H1 (cell line): ENCODE data around the gene CYP27B1.

Experiments used
- CREB1 ChIP-seq: IDR thresholded peaks from 2 replicates; pipeline ENCODE4 v1.6.1; 2012; ENCODE audit warnings: inconsistent platforms
- EZH2 ChIP-seq: fragments of 200-600 bp; sonication (generic); IDR thresholded peaks from 2 replicates; pipeline ENCODE4 v1.7.1; 2012; ENCODE audit warnings: low read depth, mild to moderate bottlenecking, moderate library complexity, low read length, inconsistent platforms; ENCODE audit not compliant: severe bottlenecking
- GTF2F1 ChIP-seq: IDR thresholded peaks from 2 replicates; pipeline ENCODE4 v1.6.1; 2012; ENCODE audit warnings: low read depth, low read length, improper control_type of control experiment, borderline replicate concordance
- JUN ChIP-seq: IDR thresholded peaks from 2 replicates; pipeline ENCODE4 v1.6.1; 2011; ENCODE audit warnings: low read depth, mild to moderate bottlenecking, improper control_type of control experiment, low read length
- KDM5A ChIP-seq: fragments of 200-600 bp; IDR thresholded peaks from 2 replicates; pipeline ENCODE4 v1.7.1; 2012; ENCODE audit warnings: mild to moderate bottlenecking, low read length, inconsistent platforms, mixed read lengths
- POLR2A ChIP-seq, 2 experiments: IDR thresholded peaks; 1 replicate in 1 of 2; 2 replicates in 1 of 2; pipeline ENCODE4 v1.6.1; 2011; ENCODE audit warnings: low read depth in 2 of 2, low read length in 2 of 2, mild to moderate bottlenecking in 2 of 2; ENCODE audit errors: control extremely low read depth in 1 of 2
- RAD21 ChIP-seq, 2 experiments: IDR thresholded peaks in 1 of 2; conservative IDR thresholded peaks in 1 of 2; 2 replicates each; pipeline ENCODE4 v1.6.1; 2011; ENCODE audit warnings: low read depth in 2 of 2, low read length in 2 of 2, improper control_type of control experiment in 1 of 2, inconsistent platforms in 1 of 2, mild to moderate bottlenecking in 1 of 2, moderate library complexity in 1 of 2
- RFX5 ChIP-seq: IDR thresholded peaks from 2 replicates; pipeline ENCODE4 v1.6.1; 2011; ENCODE audit warnings: low read depth, low read length, improper control_type of control experiment, borderline replicate concordance
- SIN3A ChIP-seq, 2 experiments: IDR thresholded peaks in 1 of 2; conservative IDR thresholded peaks in 1 of 2; 2 replicates each; pipeline ENCODE4 v1.6.1; 2011 to 2012; ENCODE audit warnings: low read length in 2 of 2, improper control_type of control experiment in 1 of 2, low read depth in 1 of 2, mild to moderate bottlenecking in 1 of 2
- SUZ12 ChIP-seq: fragments of 200-600 bp; sonication (generic); IDR thresholded peaks from 2 replicates; pipeline ENCODE4 v1.6.1; 2012; ENCODE audit warnings: mild to moderate bottlenecking, inconsistent platforms, low read length, moderate library complexity, mixed read lengths
- TAF1 ChIP-seq: IDR thresholded peaks from 2 replicates; pipeline ENCODE4 v1.6.1; 2011; ENCODE audit warnings: mild to moderate bottlenecking, low read depth, low read length
- TF ChIP-seq, protein P1 (sequence below), 3 experiments: IDR thresholded peaks; 1 replicate in 2 of 3; 2 replicates in 1 of 3; pipeline versions ENCODE4 v1.5.1 to v1.6.1; 2011; ENCODE audit warnings: low read length in 3 of 3, mild to moderate bottlenecking in 3 of 3, inconsistent platforms in 2 of 3, low read depth in 1 of 3, moderate library complexity in 1 of 3; ENCODE audit not compliant: insufficient read depth in 1 of 3; ENCODE audit errors: control extremely low read depth in 1 of 3
- TF ChIP-seq, protein P2 (sequence below): IDR thresholded peaks from 2 replicates; pipeline ENCODE4 v1.6.1; 2012; ENCODE audit warnings: inconsistent platforms
- TF ChIP-seq, protein P3 (sequence below): IDR thresholded peaks from 2 replicates; pipeline ENCODE4 v1.6.1; 2012; ENCODE audit warnings: low read length, inconsistent platforms

DNA sequence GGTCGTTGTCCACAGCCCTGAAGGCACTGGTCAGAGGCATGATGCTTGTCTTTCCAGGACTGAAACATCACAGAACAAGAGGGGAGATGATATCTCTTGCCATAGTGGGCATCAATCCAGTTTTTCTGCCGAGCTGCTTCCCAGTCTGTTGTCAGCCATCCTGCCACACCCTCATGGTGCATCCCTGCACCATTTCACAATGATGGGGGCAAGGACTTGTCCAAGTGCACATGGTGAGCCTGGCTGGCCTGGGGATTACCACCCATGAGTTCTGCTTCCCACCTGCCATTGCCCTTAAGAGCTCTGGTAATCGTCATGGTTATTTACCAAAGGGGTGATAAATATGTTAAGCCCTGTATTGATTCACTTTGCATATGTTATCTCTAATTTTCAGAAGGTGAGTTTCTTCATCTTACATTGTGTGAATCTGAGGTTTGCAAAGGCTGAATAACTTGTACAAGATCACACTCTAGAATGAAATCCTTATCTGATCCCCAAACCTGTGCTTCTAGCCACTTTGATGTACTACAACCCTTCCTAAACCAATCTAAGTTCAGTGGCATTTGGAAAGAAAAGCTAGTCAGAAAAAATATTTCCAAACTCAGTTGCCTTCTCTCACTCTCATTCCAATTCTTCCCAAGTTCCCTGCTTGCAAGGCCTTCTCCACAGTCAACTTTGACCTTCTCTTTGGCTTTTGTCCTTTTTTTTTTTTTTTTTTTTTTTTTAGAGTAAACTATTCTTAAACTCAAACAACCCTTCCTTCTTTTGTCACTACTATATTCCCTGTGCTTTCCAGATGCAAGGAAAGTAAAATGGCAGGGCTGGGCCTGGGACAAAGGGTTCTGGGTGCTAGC lies 49.4 kb upstream of the CYP27B1 start:
- no peak for TF ChIP-seq CREB1
- no peak for TF ChIP-seq POLR2A (IDR thresholded peaks at IDR 0.05; ENCODE audit: control extremely low read depth in 1 of 2, low read depth in 2 of 2, low read length in 2 of 2)
- no peak for TF ChIP-seq JUN
- TF ChIP-seq TAF1 = no peak
- TF ChIP-seq, protein P1, sequence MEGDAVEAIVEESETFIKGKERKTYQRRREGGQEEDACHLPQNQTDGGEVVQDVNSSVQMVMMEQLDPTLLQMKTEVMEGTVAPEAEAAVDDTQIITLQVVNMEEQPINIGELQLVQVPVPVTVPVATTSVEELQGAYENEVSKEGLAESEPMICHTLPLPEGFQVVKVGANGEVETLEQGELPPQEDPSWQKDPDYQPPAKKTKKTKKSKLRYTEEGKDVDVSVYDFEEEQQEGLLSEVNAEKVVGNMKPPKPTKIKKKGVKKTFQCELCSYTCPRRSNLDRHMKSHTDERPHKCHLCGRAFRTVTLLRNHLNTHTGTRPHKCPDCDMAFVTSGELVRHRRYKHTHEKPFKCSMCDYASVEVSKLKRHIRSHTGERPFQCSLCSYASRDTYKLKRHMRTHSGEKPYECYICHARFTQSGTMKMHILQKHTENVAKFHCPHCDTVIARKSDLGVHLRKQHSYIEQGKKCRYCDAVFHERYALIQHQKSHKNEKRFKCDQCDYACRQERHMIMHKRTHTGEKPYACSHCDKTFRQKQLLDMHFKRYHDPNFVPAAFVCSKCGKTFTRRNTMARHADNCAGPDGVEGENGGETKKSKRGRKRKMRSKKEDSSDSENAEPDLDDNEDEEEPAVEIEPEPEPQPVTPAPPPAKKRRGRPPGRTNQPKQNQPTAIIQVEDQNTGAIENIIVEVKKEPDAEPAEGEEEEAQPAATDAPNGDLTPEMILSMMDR (IDR thresholded peaks at IDR 0.05; ENCODE audit: control extremely low read depth in 1 of 3, insufficient read depth in 1 of 3, low read depth in 1 of 3, low read length in 3 of 3) = no peak
- no peak for TF ChIP-seq SIN3A (conservative IDR thresholded peaks at IDR 0.05 in 1 of 2, IDR thresholded peaks at IDR 0.05 in 1 of 2; ENCODE audit: low read depth in 1 of 2, low read length in 2 of 2)
- TF ChIP-seq GTF2F1 = no peak
- no peak for TF ChIP-seq RFX5
- TF ChIP-seq RAD21 (IDR thresholded peaks at IDR 0.05 in 1 of 2, conservative IDR thresholded peaks at IDR 0.05 in 1 of 2; ENCODE audit: low read depth in 2 of 2, low read length in 2 of 2) = no peak
- TF ChIP-seq, protein P2, sequence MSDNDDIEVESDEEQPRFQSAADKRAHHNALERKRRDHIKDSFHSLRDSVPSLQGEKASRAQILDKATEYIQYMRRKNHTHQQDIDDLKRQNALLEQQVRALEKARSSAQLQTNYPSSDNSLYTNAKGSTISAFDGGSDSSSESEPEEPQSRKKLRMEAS = no peak
- TF ChIP-seq EZH2 = no peak
- TF ChIP-seq, protein P3, sequence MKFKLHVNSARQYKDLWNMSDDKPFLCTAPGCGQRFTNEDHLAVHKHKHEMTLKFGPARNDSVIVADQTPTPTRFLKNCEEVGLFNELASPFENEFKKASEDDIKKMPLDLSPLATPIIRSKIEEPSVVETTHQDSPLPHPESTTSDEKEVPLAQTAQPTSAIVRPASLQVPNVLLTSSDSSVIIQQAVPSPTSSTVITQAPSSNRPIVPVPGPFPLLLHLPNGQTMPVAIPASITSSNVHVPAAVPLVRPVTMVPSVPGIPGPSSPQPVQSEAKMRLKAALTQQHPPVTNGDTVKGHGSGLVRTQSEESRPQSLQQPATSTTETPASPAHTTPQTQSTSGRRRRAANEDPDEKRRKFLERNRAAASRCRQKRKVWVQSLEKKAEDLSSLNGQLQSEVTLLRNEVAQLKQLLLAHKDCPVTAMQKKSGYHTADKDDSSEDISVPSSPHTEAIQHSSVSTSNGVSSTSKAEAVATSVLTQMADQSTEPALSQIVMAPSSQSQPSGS = no peak
- no peak for TF ChIP-seq KDM5A
- TF ChIP-seq SUZ12 = no peak
